Mesendoderm (in vitro differentiated cells): Measurements from ENCODE around the gene OR1J2.

Experiments used
- DNase-seq: peaks from one replicate; pipeline ENCODE4 v3.0.0; 2013
- H2AK5ac ChIP-seq: 2 replicates; pipeline ENCODE4 v1.6.1; 2013; ENCODE audit warnings: low read length, inconsistent platforms
- H2BK120ac ChIP-seq: 2 replicates; pipeline ENCODE4 v1.6.1; 2013; ENCODE audit warnings: low read depth, mild to moderate bottlenecking, low read length, moderate library complexity, mixed read lengths
- H2BK15ac ChIP-seq: replicated peaks from 2 replicates; pipeline ENCODE4 v1.6.1; 2013; ENCODE audit warnings: low read depth, mild to moderate bottlenecking, moderate library complexity
- H2BK5ac ChIP-seq: 2 replicates; pipeline ENCODE4 v1.6.1; 2013; ENCODE audit warnings: low read length, inconsistent platforms
- H3K18ac ChIP-seq: 2 replicates; pipeline ENCODE4 v1.6.1; 2013; ENCODE audit warnings: mild to moderate bottlenecking, low read length, mixed read lengths
- H3K23ac ChIP-seq: one replicate; pipeline ENCODE4 v1.6.1; 2013; ENCODE audit warnings: low read length
- H3K27ac ChIP-seq: 2 replicates; pipeline ENCODE4 v1.5.1; 2013; ENCODE audit warnings: low read depth, mild to moderate bottlenecking, inconsistent platforms, low read length, moderate library complexity
- H3K27me3 ChIP-seq: 2 replicates; pipeline ENCODE4 v1.6.1; 2013; ENCODE audit warnings: low read length, control low read depth, mild to moderate bottlenecking, inconsistent platforms; ENCODE audit not compliant: insufficient read depth, poor library complexity
- H3K36me3 ChIP-seq: 2 replicates; pipeline ENCODE4 v1.6.1; 2013; ENCODE audit warnings: low read length, inconsistent platforms; ENCODE audit not compliant: control insufficient read depth, insufficient read depth
- H3K4ac ChIP-seq: one replicate; pipeline ENCODE4 v1.6.1; 2013; ENCODE audit warnings: low read depth, mild to moderate bottlenecking, low read length, moderate library complexity
- H3K4me1 ChIP-seq: 2 replicates; pipeline ENCODE4 v1.6.1; 2013; ENCODE audit warnings: low read depth, low read length, inconsistent platforms; ENCODE audit not compliant: control insufficient read depth
- H3K4me2 ChIP-seq: 2 replicates; pipeline ENCODE4 v1.6.1; 2013; ENCODE audit warnings: low read length
- H3K4me3 ChIP-seq: 2 replicates; pipeline ENCODE4 v1.5.1; 2013; ENCODE audit warnings: mild to moderate bottlenecking, low read length
- H3K56ac ChIP-seq: one replicate; pipeline ENCODE4 v1.6.1; 2013; ENCODE audit warnings: low read length
- H3K79me1 ChIP-seq: 2 replicates; pipeline ENCODE4 v1.6.1; 2013; ENCODE audit warnings: low read length, inconsistent platforms
- H3K79me2 ChIP-seq: 2 replicates; pipeline ENCODE4 v1.6.1; 2013; ENCODE audit warnings: mild to moderate bottlenecking, low read length; ENCODE audit not compliant: control insufficient read depth, insufficient read depth
- H3K9ac ChIP-seq: 2 replicates; pipeline ENCODE4 v1.6.1; 2013; ENCODE audit warnings: low read length, inconsistent platforms
- H4K5ac ChIP-seq: one replicate; pipeline ENCODE4 v1.6.1; 2013; ENCODE audit warnings: low read length
- H4K8ac ChIP-seq: one replicate; pipeline ENCODE4 v1.6.1; 2013; ENCODE audit warnings: low read depth, mild to moderate bottlenecking, control low read depth, low read length, moderate library complexity
- WGBS: extraction: QIAGEN DNeasy Blood & Tissue Kit; methylation state at CpG from one replicate; pipeline ENCODE4 v1.1.7; 2013; ENCODE audit warnings: low lambda C conversion rate, missing lambda C conversion rate; ENCODE audit not compliant: insufficient coverage; ENCODE audit errors: extremely low coverage; 5-methylcytosine and 5-hydroxymethylcytosine counted together

The OR1J2 gene

DNA sequence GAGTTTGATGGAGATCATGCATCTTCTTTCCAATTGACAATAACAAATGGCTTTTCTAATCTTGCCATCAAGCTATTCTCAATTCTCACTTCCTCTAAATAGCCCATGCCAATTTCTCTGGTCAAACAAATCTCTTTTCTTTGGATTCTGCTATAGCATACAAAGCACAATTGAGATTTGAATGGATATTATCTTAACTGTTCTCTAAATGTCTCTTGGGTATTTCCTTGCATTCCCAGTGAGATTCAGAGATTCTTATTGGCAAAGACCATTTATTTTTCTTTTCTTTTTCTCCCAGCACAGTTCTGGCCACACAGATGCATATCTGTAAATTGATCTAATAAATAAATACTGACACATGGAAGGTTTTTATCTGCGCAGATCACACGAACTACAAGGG is 42.2 kb downstream of the OR1J2 start, which contains the start of gene OR1N2:
OR1N2 (plus strand) TSS at position 301 of the 400 bp plus-strand sequence. CDS start 100 bp downstream, outside the sequence.
- no CpG with 5 or more reads among the region's 2 CpGs for WGBS
- H3K18ac ChIP-seq = no peak within 1 kb of the TSS
- H3K27me3 ChIP-seq = no peaks in the 10 kb centered on the region
- H2BK120ac ChIP-seq = no peak within 1 kb of the TSS
- no peak within 1 kb of the TSS for H4K5ac ChIP-seq
- no peak within 1 kb of the TSS for H3K4me2 ChIP-seq
- H3K27ac ChIP-seq = no peak within 1 kb of the TSS
- H3K4me1 ChIP-seq = no peaks in the 10 kb centered on the region
- H3K56ac ChIP-seq = no peak within 1 kb of the TSS
- H3K79me1 ChIP-seq = no peaks in the 10 kb centered on the region
- H2BK15ac ChIP-seq = no peak within 1 kb of the TSS
- H3K9ac ChIP-seq = no peak within 1 kb of the TSS
- no peak within 1 kb of the TSS for H2BK5ac ChIP-seq
- H3K36me3 ChIP-seq = no peaks in the 10 kb centered on the region
- no peaks in the 10 kb centered on the region for H3K79me2 ChIP-seq
- no peak for DNase-seq
- H3K4me3 ChIP-seq = no peak within 1 kb of the TSS
- H3K23ac ChIP-seq = no peak within 1 kb of the TSS
- no peak within 1 kb of the TSS for H3K4ac ChIP-seq
- no peak within 1 kb of the TSS for H2AK5ac ChIP-seq
- H4K8ac ChIP-seq = no peak within 1 kb of the TSS
